Activated CD8-positive, alpha-beta T cell treated with anti-CD3 and anti-CD28 coated beads for 36 hours (primary cell): ENCODE results near the gene ZNF487. TPM values are rescaled to one million over a fixed set of nuclear protein-coding genes. Genes with fewer than 3 reads are reported as not detected.

Experiments used
- ATAC-seq: fragments of 200-7000 bp; cut with Tn5 transposase; one replicate; pipeline ENCODE4 v1.10.0; 2021; ENCODE audit warnings: mild to moderate bottlenecking, moderate library complexity
- CTCF ChIA-PET: fragments of 350-600 bp; sonication (Branson Sonifier 250); formaldehyde crosslinking; loops from one replicate; lab custom pipeline; 2021; ENCODE audit warnings: antibody characterized with exemption; lab: Charles Lee
- POLR2A ChIA-PET: fragments of 350-600 bp; sonication (Branson Sonifier 250); formaldehyde crosslinking; loops from one replicate; lab custom pipeline; 2021; ENCODE audit warnings: antibody characterized with exemption; lab: Charles Lee
- DNase-seq: peaks from one replicate; pipeline ENCODE4 v3.0.0-alpha.2; 2020
- H3K27ac Mint-ChIP-seq: one replicate; pipeline ENCODE4 v1.8.0; 2021; ENCODE audit warnings: mild to moderate bottlenecking, mixed read lengths
- H3K27me3 Mint-ChIP-seq: one replicate; pipeline ENCODE4 v1.8.0; 2021; ENCODE audit warnings: mixed read lengths
- H3K36me3 Mint-ChIP-seq: one replicate; pipeline ENCODE4 v1.8.0; 2021; ENCODE audit warnings: low read depth, mixed read lengths
- H3K4me1 Mint-ChIP-seq: one replicate; pipeline ENCODE4 v1.8.0; 2021; ENCODE audit warnings: low read depth, mixed read lengths
- H3K4me3 Mint-ChIP-seq: one replicate; pipeline ENCODE4 v1.8.0; 2021; ENCODE audit warnings: mild to moderate bottlenecking, moderate library complexity, mixed read lengths
- H3K9me3 Mint-ChIP-seq: one replicate; pipeline ENCODE4 v1.8.0; 2021; ENCODE audit warnings: mixed read lengths
- intact Hi-C: fragments of 100-400 bp; cut with micrococcal nuclease; formaldehyde crosslinking; loops from one replicate; pipeline ENCODE4 v1.10.0; 2022
- total RNA-seq, 2 experiments: library from RNA; stranded (reverse); gene quantifications; one replicate each; pipeline ENCODE4 v1.2.3, GENCODE V29; 2021
- TF ChIP-seq, protein P1 (sequence below): fragments of 200-600 bp; IDR thresholded peaks from one replicate; pipeline ENCODE4 v1.8.0; 2022; ENCODE audit warnings: antibody characterized with exemption, mild to moderate bottlenecking

ZNF487 gene
- total RNA-seq, 2 experiments from 2014 or later = 1.4 to 1.9 TPM

DNA sequence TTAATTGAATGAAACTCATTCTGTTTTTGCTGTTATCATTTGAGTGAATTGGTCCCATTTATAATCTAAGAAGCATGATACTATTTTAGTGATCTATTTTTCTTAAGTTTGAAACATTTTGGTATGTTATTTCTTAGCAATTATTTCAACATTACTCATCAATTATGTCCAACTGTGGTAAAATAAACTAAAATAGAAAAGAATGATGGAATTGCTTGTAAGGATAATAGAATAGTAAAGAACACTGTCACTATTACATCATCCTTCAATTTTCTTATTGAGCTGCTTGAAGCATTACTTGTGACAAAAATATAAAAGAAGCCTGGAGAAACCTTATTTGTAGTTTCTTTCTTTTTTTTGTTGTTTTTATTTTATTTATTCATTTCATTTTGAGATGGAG, 42.4 kb downstream of the ZNF487 start:
- ChIA-PET POLR2A (no interaction called here), CTCF (no interaction called here)
- intact Hi-C loops = no loop called here
- no peaks in the 10 kb centered on the region for H3K4me1 Mint-ChIP-seq
- H3K36me3 Mint-ChIP-seq = peaks cover 19% of the 10 kb centered on the region
- peaks cover 17% of the 10 kb centered on the region for H3K9me3 Mint-ChIP-seq
- TF ChIP-seq, protein P1, sequence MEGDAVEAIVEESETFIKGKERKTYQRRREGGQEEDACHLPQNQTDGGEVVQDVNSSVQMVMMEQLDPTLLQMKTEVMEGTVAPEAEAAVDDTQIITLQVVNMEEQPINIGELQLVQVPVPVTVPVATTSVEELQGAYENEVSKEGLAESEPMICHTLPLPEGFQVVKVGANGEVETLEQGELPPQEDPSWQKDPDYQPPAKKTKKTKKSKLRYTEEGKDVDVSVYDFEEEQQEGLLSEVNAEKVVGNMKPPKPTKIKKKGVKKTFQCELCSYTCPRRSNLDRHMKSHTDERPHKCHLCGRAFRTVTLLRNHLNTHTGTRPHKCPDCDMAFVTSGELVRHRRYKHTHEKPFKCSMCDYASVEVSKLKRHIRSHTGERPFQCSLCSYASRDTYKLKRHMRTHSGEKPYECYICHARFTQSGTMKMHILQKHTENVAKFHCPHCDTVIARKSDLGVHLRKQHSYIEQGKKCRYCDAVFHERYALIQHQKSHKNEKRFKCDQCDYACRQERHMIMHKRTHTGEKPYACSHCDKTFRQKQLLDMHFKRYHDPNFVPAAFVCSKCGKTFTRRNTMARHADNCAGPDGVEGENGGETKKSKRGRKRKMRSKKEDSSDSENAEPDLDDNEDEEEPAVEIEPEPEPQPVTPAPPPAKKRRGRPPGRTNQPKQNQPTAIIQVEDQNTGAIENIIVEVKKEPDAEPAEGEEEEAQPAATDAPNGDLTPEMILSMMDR = no peak
- H3K4me3 Mint-ChIP-seq = no peak overlapping the region
- no peak overlapping the region for H3K27ac Mint-ChIP-seq
- no peak for ATAC-seq
- no peak for DNase-seq
- no peaks in the 10 kb centered on the region for H3K27me3 Mint-ChIP-seq

- Mint-ChIP-seq H3K27me3 (no peaks in the 10 kb centered on the region), H3K4me3 (no peak overlapping the region), H3K36me3 (peaks cover 25% of the 10 kb centered on the region), H3K9me3 (peaks cover 32% of the 10 kb centered on the region), H3K27ac (no peak overlapping the region), H3K4me1 (no peaks in the 10 kb centered on the region)
- ChIA-PET POLR2A (no interaction called here), CTCF (no interaction called here)
- intact Hi-C loops = no loop called here
- TF ChIP-seq, protein P1 = no peak
- DNase-seq (no peak), ATAC-seq (no peak)
These were observed 45.6 kb downstream of the ZNF487 start for GRCh38 chr10:43482319-43483078.

GRCh38 chr10:43491855-43492254, 54.9 kb downstream of the ZNF487 start:
- DNase-seq = no peak
- CTCF ChIA-PET = no interaction called here
- TF ChIP-seq, protein P1 = no peak
- Mint-ChIP-seq H3K4me3 (no peak overlapping the region), H3K36me3 (no peaks in the 10 kb centered on the region), H3K9me3 (peaks cover 4% of the 10 kb centered on the region), H3K27me3 (no peaks in the 10 kb centered on the region), H3K27ac (no peak overlapping the region), H3K4me1 (no peaks in the 10 kb centered on the region)
- ATAC-seq = no peak
- intact Hi-C loops = no loop called here
- POLR2A ChIA-PET = no interaction called here

GRCh38 chr10:43502931-43503330, 66.0 kb downstream of the ZNF487 start:
- ChIA-PET CTCF (no interaction called here), POLR2A (no interaction called here)
- Mint-ChIP-seq H3K4me3 (no peak overlapping the region), H3K4me1 (no peaks in the 10 kb centered on the region), H3K27ac (no peak overlapping the region), H3K27me3 (no peaks in the 10 kb centered on the region), H3K36me3 (no peaks in the 10 kb centered on the region), H3K9me3 (no peaks in the 10 kb centered on the region)
- ATAC-seq = no peak
- TF ChIP-seq, protein P1 = no peak
- DNase-seq = no peak
- intact Hi-C loops = no loop called here

DNA sequence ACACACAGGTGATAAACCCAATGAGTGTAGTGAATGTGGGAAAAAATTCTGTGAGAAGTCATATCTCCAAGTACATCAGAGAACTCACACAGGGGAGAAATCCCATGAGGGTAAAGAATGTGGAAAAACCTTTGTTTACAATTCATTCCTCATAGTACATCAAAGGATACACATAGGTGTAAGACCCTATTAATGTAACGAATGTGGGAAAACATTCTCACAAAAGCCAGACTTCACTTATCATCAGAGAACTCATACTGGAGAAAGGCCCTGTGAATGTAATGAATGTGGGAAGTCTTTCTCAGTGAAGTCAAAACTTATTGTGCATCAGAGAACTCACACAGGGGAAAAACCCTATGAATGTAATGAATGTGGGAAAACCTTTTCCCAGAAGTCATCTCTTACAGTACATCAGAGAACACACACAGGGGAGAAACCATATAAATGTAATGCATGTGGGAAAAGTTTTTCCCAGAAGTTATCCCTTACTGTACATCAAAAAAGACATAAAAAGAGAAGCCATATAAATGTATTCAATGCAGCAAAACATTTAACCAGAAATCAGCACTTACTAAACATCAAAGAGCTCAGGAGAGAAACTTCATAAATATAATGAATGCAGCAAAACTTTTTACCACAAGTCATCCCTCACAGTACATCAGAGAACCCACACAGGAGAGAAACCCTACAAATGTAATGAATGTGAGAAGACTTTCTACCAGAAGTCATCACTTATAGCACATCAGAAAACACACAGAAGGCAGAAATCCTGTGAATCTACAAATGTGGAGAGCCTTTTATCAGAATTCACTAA, 87.7 kb downstream of the ZNF487 start:
- DNase-seq = no peak
- H3K36me3 Mint-ChIP-seq = peaks cover 20% of the 10 kb centered on the region
- no peak for ATAC-seq
- intact Hi-C loops = no loop called here
- TF ChIP-seq, protein P1 = no peak
- POLR2A ChIA-PET = no interaction called here
- H3K27me3 Mint-ChIP-seq = no peaks in the 10 kb centered on the region
- H3K4me3 Mint-ChIP-seq = no peak overlapping the region
- H3K9me3 Mint-ChIP-seq = peaks cover 60% of the 10 kb centered on the region
- H3K4me1 Mint-ChIP-seq = no peaks in the 10 kb centered on the region
- H3K27ac Mint-ChIP-seq = no peak overlapping the region
- CTCF ChIA-PET = no interaction called here
